Gastroesophageal sphincter (tissue), 3 donors: ENCODE results near the gene GNG11.
"Not testable (repeated sequence)": the region's sequence is repeated elsewhere in the genome, so short reads cannot be mapped to it uniquely, and the experiment has no call there.

Experiments
- EP300 ChIP-seq: sonication (generic); formaldehyde crosslinking; IDR thresholded peaks from one replicate; pipeline ENCODE4 v1.6.1; 2017; ENCODE audit warnings: antibody characterized with exemption, mild to moderate bottlenecking
- TF ChIP-seq, protein P1 (sequence below), 4 experiments: fragments of 200-600 bp in 2 of 4; fragments of 450-650 bp in 2 of 4; sonication (generic) in 1 of 4; IDR thresholded peaks; one replicate each; pipeline ENCODE4 v1.5.1; 2017 to 2019; ENCODE audit warnings: antibody characterized with exemption in 4 of 4, mild to moderate bottlenecking in 2 of 4, moderate library complexity in 2 of 4

DNA sequence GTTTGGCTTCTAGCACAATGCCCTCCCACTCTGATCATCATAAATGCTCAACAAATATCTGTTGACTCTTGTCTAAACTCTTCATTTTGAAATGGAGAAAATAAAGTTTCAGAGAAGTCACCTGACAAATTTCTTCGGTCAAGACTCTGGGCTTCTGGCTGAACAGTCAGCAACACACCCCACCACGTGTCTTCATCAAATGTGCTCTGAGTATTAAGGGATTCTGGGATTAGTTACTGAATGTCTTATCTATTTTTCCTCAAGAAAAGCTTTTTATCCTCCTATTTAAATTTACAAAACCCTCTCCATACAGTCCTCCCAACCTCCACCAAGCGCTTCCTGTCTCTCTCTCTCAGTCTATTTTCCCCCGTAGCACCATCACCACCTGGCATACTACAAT is 5.2 kb upstream of the GNG11 start:
- TF ChIP-seq, protein P1, sequence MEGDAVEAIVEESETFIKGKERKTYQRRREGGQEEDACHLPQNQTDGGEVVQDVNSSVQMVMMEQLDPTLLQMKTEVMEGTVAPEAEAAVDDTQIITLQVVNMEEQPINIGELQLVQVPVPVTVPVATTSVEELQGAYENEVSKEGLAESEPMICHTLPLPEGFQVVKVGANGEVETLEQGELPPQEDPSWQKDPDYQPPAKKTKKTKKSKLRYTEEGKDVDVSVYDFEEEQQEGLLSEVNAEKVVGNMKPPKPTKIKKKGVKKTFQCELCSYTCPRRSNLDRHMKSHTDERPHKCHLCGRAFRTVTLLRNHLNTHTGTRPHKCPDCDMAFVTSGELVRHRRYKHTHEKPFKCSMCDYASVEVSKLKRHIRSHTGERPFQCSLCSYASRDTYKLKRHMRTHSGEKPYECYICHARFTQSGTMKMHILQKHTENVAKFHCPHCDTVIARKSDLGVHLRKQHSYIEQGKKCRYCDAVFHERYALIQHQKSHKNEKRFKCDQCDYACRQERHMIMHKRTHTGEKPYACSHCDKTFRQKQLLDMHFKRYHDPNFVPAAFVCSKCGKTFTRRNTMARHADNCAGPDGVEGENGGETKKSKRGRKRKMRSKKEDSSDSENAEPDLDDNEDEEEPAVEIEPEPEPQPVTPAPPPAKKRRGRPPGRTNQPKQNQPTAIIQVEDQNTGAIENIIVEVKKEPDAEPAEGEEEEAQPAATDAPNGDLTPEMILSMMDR (IDR thresholded peaks at IDR 0.05) = not testable (repeated sequence)
- not testable (repeated sequence) for TF ChIP-seq EP300
